GM12864 (cell line): ENCODE results near the gene DTNB.

Experiments used
- DNase-seq: peaks from one replicate; pipeline ENCODE4 v3.0.0-alpha.2; 2011; ENCODE audit warnings: low read depth
- H3K4me3 ChIP-seq: 2 replicates; pipeline ENCODE4 v1.5.1; 2011; ENCODE audit warnings: mild to moderate bottlenecking, low read depth, low read length, control low read depth
- TF ChIP-seq, protein P1 (sequence below): IDR thresholded peaks from 2 replicates; pipeline ENCODE4 v1.5.1; 2011; ENCODE audit warnings: low read depth, mild to moderate bottlenecking, moderate library complexity, low read length, control low read depth, inconsistent platforms; ENCODE audit errors: missing control alignments

The DTNB gene

GRCh38 chr2:25446122-25446521, 227.3 kb downstream of the DTNB start:
- TF ChIP-seq, protein P1, sequence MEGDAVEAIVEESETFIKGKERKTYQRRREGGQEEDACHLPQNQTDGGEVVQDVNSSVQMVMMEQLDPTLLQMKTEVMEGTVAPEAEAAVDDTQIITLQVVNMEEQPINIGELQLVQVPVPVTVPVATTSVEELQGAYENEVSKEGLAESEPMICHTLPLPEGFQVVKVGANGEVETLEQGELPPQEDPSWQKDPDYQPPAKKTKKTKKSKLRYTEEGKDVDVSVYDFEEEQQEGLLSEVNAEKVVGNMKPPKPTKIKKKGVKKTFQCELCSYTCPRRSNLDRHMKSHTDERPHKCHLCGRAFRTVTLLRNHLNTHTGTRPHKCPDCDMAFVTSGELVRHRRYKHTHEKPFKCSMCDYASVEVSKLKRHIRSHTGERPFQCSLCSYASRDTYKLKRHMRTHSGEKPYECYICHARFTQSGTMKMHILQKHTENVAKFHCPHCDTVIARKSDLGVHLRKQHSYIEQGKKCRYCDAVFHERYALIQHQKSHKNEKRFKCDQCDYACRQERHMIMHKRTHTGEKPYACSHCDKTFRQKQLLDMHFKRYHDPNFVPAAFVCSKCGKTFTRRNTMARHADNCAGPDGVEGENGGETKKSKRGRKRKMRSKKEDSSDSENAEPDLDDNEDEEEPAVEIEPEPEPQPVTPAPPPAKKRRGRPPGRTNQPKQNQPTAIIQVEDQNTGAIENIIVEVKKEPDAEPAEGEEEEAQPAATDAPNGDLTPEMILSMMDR = no peak
- H3K4me3 ChIP-seq = no peak overlapping the region
- DNase-seq = no peak

DNA sequence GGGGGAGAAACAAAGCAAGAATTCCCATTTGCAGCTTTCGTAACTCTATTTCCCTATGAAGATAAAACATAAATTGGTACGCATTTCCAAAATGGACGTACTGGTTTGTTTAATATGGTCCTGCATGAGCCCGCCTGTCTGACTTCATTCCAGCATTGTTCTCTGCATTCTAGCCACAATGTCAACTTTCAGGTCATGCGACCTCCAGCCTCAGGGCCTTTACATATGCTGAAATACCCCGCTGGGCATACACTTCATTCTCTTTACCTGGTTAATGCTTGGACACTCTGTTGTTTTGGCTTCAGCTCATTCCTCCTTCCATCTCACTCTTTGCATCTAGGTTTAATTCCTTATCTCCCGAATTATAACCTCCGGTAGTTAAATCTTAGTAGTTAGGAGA, 227.9 kb downstream of the DTNB start:
- DNase-seq = no peak
- no peak overlapping the region for H3K4me3 ChIP-seq
- TF ChIP-seq, protein P1 = no peak

DNA sequence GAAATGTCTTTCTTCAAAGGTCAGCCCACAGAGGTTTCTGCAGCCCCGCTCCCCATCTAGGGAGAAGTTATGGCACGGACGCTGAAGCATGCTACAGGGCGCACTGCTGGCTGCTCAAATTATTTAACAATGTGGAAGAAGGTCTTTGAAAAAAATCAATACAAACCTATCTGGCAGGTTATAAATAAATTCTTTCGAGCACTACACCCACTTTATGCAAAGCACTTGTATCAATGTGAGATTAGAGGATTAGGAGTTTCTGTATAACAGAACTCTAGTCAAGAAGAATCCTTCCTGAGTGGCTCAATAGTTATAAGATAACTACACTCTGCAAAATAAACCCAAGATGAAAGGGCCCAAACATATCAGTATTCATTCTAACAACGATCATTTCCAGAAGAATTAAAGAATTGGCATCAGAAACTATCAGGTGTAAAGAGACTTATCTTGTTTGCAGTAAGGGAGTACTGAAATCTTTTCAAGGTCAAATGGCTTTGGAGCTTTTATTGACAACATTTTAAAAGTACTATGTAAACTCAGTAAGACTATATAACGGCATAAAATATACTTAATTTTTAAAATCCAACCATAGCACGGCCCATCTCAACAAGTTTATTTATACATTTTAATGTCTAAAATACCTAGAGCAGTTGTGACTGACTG, 228.6 kb downstream of the DTNB start:
- TF ChIP-seq, protein P1 = no peak
- H3K4me3 ChIP-seq = no peak overlapping the region
- no peak for DNase-seq

DNA sequence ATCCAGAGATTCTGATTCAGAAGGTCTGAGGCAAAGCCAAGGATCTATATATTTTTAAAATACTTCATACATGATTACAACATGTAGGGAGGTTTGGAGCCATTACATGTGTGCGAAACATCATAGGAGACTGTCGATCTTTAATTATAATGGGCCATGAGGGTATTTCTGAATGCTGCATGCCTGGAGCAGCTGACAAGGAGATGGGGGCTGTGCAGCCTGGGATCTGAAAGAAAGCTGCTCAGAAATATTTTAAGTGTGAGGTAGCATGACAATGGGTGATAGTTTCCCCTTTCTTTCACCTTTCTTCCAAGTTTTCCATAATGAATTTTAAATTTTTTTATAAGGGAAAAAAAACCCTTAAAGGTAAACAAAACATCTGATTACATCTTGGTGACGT, 229.6 kb downstream of the DTNB start:
- TF ChIP-seq, protein P1 = no peak
- DNase-seq = no peak
- H3K4me3 ChIP-seq = no peak overlapping the region

DNA sequence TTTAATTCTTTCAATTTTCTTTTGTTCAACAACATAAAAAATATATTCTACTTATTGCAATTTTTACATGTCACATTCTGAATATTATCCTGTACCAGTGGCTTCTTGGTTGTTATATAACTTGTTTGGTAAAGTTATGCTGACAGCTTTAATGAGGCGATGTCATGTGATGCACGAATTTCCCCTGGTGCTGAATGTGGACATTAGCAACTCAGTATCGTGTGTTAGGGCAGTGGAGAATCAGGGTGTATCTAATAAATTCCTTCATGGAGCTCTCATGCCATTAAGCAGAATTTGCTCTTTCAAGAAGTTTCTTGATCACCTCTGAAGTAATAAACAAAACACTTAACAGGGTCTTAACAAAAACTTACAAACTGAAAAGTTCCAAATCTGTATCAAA, 232.0 kb downstream of the DTNB start:
- no peak overlapping the region for H3K4me3 ChIP-seq
- TF ChIP-seq, protein P1 = no peak
- DNase-seq = no peak

- no peak for DNase-seq
- no peak overlapping the region for H3K4me3 ChIP-seq
- TF ChIP-seq, protein P1 = no peak
These were observed 234.6 kb downstream of the DTNB start for GRCh38 chr2:25438793-25439192.
